HEK293 (cell line): ENCODE data around the gene LARGE1.

Experiments used
- CTCF ChIA-PET: fragments of 350-600 bp; formaldehyde crosslinking; extraction: SDS; loops from one replicate; lab custom pipeline; 2021; ENCODE audit warnings: antibody characterized with exemption; lab: Yijun Ruan, JAX
- POLR2A ChIA-PET: fragments of 300-600 bp; formaldehyde crosslinking; extraction: SDS; loops from one replicate; lab custom pipeline; 2020; ENCODE audit warnings: antibody characterized with exemption, inconsistent platforms; lab: Yijun Ruan, JAX
- H3K27ac ChIP-seq: fragments of 200-500 bp; sonication (Bioruptor generic); 2 replicates; pipeline ENCODE4 v1.5.1; 2014; ENCODE audit warnings: low read depth, low read length, control low read depth, inconsistent platforms; ENCODE audit errors: extremely low read depth
- H3K36me3 ChIP-seq, 2 experiments: fragments of 200-500 bp in 1 of 2; sonication (Bioruptor generic) in 1 of 2; 1 replicate in 1 of 2; 2 replicates in 1 of 2; pipeline ENCODE4 v1.5.1; 2014 to 2017; ENCODE audit warnings: inconsistent platforms in 2 of 2, low read length in 2 of 2; ENCODE audit not compliant: control insufficient read depth in 2 of 2, insufficient read depth in 1 of 2
- H3K4me1 ChIP-seq: fragments of 200-500 bp; sonication (Bioruptor generic); 2 replicates; pipeline ENCODE4 v1.5.1; 2014; ENCODE audit warnings: mild to moderate bottlenecking, low read length, inconsistent platforms; ENCODE audit not compliant: control insufficient read depth, insufficient read depth
- H3K4me3 ChIP-seq: 2 replicates; pipeline ENCODE4 v1.5.1; 2011; ENCODE audit warnings: low read depth, mild to moderate bottlenecking, control low read depth, low read length, moderate library complexity
- H3K9me3 ChIP-seq: fragments of 200-500 bp; sonication (Bioruptor generic); 2 replicates; pipeline ENCODE4 v1.5.1; 2014; ENCODE audit warnings: low read depth, low read length, inconsistent platforms; ENCODE audit not compliant: control insufficient read depth, insufficient read depth
- GLI4 ChIP-seq: fragments of 450-650 bp; formaldehyde crosslinking; IDR thresholded peaks from 2 replicates; pipeline ENCODE4 v1.5.1; 2016; ENCODE audit warnings: missing biosample characterization, missing genetic modification characterization
- GLIS1 ChIP-seq: fragments of 450-650 bp; formaldehyde crosslinking; IDR thresholded peaks from 2 replicates; pipeline ENCODE4 v1.5.1; 2016; ENCODE audit warnings: missing biosample characterization, missing genetic modification characterization
- GLIS2 ChIP-seq: fragments of 450-650 bp; formaldehyde crosslinking; IDR thresholded peaks from 2 replicates; pipeline ENCODE4 v1.5.1; 2016; ENCODE audit warnings: missing biosample characterization, missing genetic modification characterization
- KLF9 ChIP-seq: fragments of 450-650 bp; formaldehyde crosslinking; IDR thresholded peaks from 2 replicates; pipeline ENCODE4 v1.5.1; 2016; ENCODE audit warnings: missing biosample characterization, missing genetic modification characterization, low read depth
- PRDM1 ChIP-seq: fragments of 450-650 bp; formaldehyde crosslinking; IDR thresholded peaks from 2 replicates; pipeline ENCODE4; 2016; ENCODE audit warnings: missing biosample characterization, missing genetic modification characterization
- RBAK ChIP-seq: fragments of 450-650 bp; formaldehyde crosslinking; IDR thresholded peaks from 2 replicates; pipeline ENCODE4 v1.5.1; 2016; ENCODE audit warnings: missing biosample characterization, missing genetic modification characterization
- REPIN1 ChIP-seq: fragments of 450-650 bp; formaldehyde crosslinking; IDR thresholded peaks from 2 replicates; pipeline ENCODE4 v1.5.1; 2017; ENCODE audit warnings: missing biosample characterization, missing genetic modification characterization, low read depth
- SCRT1 ChIP-seq: fragments of 450-650 bp; formaldehyde crosslinking; IDR thresholded peaks from 2 replicates; pipeline ENCODE4 v1.5.1; 2016; ENCODE audit warnings: missing biosample characterization, missing genetic modification characterization, borderline replicate concordance
- TRIM28 ChIP-seq: IDR thresholded peaks from 2 replicates; pipeline ENCODE4 v1.6.1; 2011; ENCODE audit warnings: low read length, control low read depth, borderline replicate concordance
- ZBTB17 ChIP-seq: fragments of 450-650 bp; formaldehyde crosslinking; IDR thresholded peaks from 2 replicates; pipeline ENCODE4 v1.5.1; 2016; ENCODE audit warnings: missing biosample characterization, missing genetic modification characterization
- ZBTB48 ChIP-seq: fragments of 450-650 bp; formaldehyde crosslinking; IDR thresholded peaks from 2 replicates; pipeline ENCODE4 v1.5.1; 2016; ENCODE audit warnings: missing biosample characterization, missing genetic modification characterization
- ZFP37 ChIP-seq: fragments of 450-650 bp; formaldehyde crosslinking; IDR thresholded peaks from 2 replicates; pipeline ENCODE4 v1.5.1; 2016; ENCODE audit warnings: missing biosample characterization, missing genetic modification characterization
- ZIC2 ChIP-seq: fragments of 450-650 bp; formaldehyde crosslinking; IDR thresholded peaks from 2 replicates; pipeline ENCODE4 v1.5.1; 2016; ENCODE audit warnings: missing biosample characterization, missing genetic modification characterization
- ZNF146 ChIP-seq: fragments of 450-650 bp; formaldehyde crosslinking; IDR thresholded peaks from 2 replicates; pipeline ENCODE4 v1.5.1; 2016; ENCODE audit warnings: missing biosample characterization, missing genetic modification characterization
- ZNF19 ChIP-seq: fragments of 450-650 bp; formaldehyde crosslinking; IDR thresholded peaks from 2 replicates; pipeline ENCODE4; 2016; ENCODE audit warnings: missing biosample characterization, missing genetic modification characterization, low read depth
- ZNF2 ChIP-seq: fragments of 450-650 bp; formaldehyde crosslinking; IDR thresholded peaks from 2 replicates; pipeline ENCODE4 v1.5.1; 2016; ENCODE audit warnings: missing biosample characterization, missing genetic modification characterization
- ZNF214 ChIP-seq: fragments of 450-650 bp; formaldehyde crosslinking; IDR thresholded peaks from 2 replicates; pipeline ENCODE4 v1.5.1; 2017; ENCODE audit warnings: missing biosample characterization, mild to moderate bottlenecking, missing genetic modification characterization, borderline replicate concordance
- ZNF302 ChIP-seq: fragments of 450-650 bp; formaldehyde crosslinking; IDR thresholded peaks from 2 replicates; pipeline ENCODE4 v1.5.1; 2016; ENCODE audit warnings: missing biosample characterization, missing genetic modification characterization, low read depth
- ZNF366 ChIP-seq: fragments of 450-650 bp; formaldehyde crosslinking; conservative IDR thresholded peaks from 2 replicates; pipeline ENCODE4 v1.5.1; 2016; ENCODE audit warnings: missing biosample characterization, missing genetic modification characterization
- ZNF394 ChIP-seq: fragments of 450-650 bp; formaldehyde crosslinking; IDR thresholded peaks from 2 replicates; pipeline ENCODE4 v1.5.1; 2016; ENCODE audit warnings: missing biosample characterization, missing genetic modification characterization, mild to moderate bottlenecking, moderate library complexity, borderline replicate concordance
- ZNF501 ChIP-seq: fragments of 450-650 bp; formaldehyde crosslinking; IDR thresholded peaks from 2 replicates; pipeline ENCODE4 v1.5.1; 2016; ENCODE audit warnings: missing biosample characterization, missing genetic modification characterization
- ZNF654 ChIP-seq: fragments of 450-650 bp; formaldehyde crosslinking; IDR thresholded peaks from 2 replicates; pipeline ENCODE4 v1.5.1; 2016; ENCODE audit warnings: low read depth, missing biosample characterization, missing genetic modification characterization
- ZNF660 ChIP-seq: fragments of 450-650 bp; IDR thresholded peaks from 2 replicates; pipeline ENCODE4 v1.5.1; 2018; ENCODE audit warnings: missing biosample characterization, mild to moderate bottlenecking, missing genetic modification characterization
- ZNF707 ChIP-seq: fragments of 450-650 bp; formaldehyde crosslinking; IDR thresholded peaks from 2 replicates; pipeline ENCODE4 v1.5.1; 2016; ENCODE audit warnings: missing biosample characterization, missing genetic modification characterization
- ZNF777 ChIP-seq: fragments of 450-650 bp; formaldehyde crosslinking; IDR thresholded peaks from 2 replicates; pipeline ENCODE4 v1.5.1; 2017; ENCODE audit warnings: missing biosample characterization, missing genetic modification characterization, borderline replicate concordance
- ZNF830 ChIP-seq: fragments of 450-650 bp; IDR thresholded peaks from 2 replicates; pipeline ENCODE4 v1.5.0; 2018; ENCODE audit warnings: missing biosample characterization, missing genetic modification characterization, low read depth, mild to moderate bottlenecking, moderate library complexity
- ZXDB ChIP-seq: fragments of 450-650 bp; formaldehyde crosslinking; IDR thresholded peaks from 2 replicates; pipeline ENCODE4 v1.5.1; 2016; ENCODE audit warnings: missing biosample characterization, missing genetic modification characterization
- TF ChIP-seq, protein P1 (sequence below): fragments of 450-650 bp; formaldehyde crosslinking; IDR thresholded peaks from 2 replicates; pipeline ENCODE4 v1.5.1; 2016; ENCODE audit warnings: missing biosample characterization, missing genetic modification characterization
- TF ChIP-seq, protein P2 (sequence below): fragments of 450-650 bp; formaldehyde crosslinking; IDR thresholded peaks from 2 replicates; pipeline ENCODE4 v1.5.1; 2016; ENCODE audit warnings: missing biosample characterization, missing genetic modification characterization
- TF ChIP-seq, protein P3 (sequence below): fragments of 450-650 bp; formaldehyde crosslinking; IDR thresholded peaks from 2 replicates; pipeline ENCODE4 v1.5.1; 2016; ENCODE audit warnings: missing biosample characterization, missing genetic modification characterization
- TF ChIP-seq, protein P4 (sequence below): fragments of 450-650 bp; formaldehyde crosslinking; IDR thresholded peaks from 2 replicates; pipeline ENCODE4 v1.5.1; 2016; ENCODE audit warnings: missing biosample characterization, missing genetic modification characterization

The LARGE1 gene

DNA sequence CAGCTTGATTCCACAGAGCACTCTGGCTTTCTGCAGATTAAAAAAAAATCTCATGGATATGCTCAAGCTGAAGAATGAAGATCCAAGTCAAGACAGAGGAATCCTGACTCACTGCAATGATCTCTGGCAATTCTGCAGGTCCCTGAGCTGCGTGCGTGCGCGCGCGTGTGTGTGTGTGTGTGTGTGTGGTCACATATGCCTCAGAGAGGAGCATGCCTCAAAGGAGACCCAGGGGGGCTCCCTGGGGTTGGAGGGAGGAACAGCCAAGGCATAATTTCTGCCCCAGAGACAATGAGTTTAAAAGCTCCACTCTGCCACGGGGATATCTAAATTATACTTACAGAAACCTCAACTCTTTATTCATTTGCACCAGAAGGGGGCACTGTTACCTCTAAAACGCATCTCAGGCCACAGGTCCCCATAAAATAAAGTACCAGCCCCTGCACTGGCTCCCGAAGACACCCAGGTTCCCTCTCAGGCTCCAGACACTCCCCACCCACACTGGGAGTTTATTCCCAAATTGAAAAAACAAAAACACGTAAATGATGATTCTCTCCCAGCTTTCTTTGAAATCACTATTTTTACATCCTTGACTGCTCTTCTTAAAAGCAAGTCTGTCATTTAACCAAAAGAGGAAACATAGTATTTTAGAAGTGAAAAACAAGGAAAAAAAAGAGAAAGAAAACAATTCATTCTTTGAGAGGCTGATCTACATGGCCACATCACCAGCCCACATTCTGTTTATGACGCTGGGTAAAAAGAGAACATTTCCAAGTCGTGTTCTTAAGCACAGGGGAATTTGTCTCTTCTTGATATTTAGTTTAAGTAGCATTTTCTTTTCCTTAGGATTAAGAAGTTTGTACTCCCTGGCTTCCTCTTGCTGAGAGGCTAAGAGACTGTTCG lies 401.0 kb downstream of the LARGE1 start:
- Histone ChIP-seq H3K4me3 (no peak overlapping the region), H3K9me3 (no peaks in the 10 kb centered on the region), H3K4me1 (no peaks in the 10 kb centered on the region), H3K36me3 (no peaks in the 10 kb centered on the region), H3K27ac (no peak overlapping the region)
- ChIA-PET POLR2A (no interaction called here), CTCF (interaction anchor here (0.6 to 3.7 kb wide), 38 partner anchors 8 to 1482 kb away, joined by 3 to 28 read pairs (median 4); no protein-coding TSS in a partner anchor)
- no peak for TF ChIP-seq ZNF777
- no peak for TF ChIP-seq ZNF830 (tag by site-specific recombination)
- TF ChIP-seq TRIM28: no peak
- TF ChIP-seq GLI4 (tag by site-specific recombination): no peak
- TF ChIP-seq, protein P1, sequence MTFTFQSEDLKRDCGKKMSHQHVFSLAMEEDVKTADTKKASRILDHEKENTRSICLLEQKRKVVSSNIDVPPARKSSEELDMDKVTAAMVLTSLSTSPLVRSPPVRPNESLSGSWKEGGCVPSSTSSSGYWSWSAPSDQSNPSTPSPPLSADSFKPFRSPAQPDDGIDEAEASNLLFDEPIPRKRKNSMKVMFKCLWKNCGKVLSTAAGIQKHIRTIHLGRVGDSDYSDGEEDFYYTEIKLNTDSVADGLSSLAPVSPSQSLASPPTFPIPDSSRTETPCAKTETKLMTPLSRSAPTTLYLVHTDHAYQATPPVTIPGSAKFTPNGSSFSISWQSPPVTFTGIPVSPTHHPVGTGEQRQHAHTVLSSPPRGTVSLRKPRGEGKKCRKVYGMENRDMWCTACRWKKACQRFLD (tag by site-specific recombination): no peak
- no peak for TF ChIP-seq ZNF501
- no peak for TF ChIP-seq ZNF394 (tag by site-specific recombination)
- no peak for TF ChIP-seq ZFP37
- no peak for TF ChIP-seq RBAK
- no peak for TF ChIP-seq KLF9 (tag by site-specific recombination)
- no peak for TF ChIP-seq ZBTB17
- peak; percentile 40 for TF ChIP-seq GLIS1
- TF ChIP-seq, protein P2, sequence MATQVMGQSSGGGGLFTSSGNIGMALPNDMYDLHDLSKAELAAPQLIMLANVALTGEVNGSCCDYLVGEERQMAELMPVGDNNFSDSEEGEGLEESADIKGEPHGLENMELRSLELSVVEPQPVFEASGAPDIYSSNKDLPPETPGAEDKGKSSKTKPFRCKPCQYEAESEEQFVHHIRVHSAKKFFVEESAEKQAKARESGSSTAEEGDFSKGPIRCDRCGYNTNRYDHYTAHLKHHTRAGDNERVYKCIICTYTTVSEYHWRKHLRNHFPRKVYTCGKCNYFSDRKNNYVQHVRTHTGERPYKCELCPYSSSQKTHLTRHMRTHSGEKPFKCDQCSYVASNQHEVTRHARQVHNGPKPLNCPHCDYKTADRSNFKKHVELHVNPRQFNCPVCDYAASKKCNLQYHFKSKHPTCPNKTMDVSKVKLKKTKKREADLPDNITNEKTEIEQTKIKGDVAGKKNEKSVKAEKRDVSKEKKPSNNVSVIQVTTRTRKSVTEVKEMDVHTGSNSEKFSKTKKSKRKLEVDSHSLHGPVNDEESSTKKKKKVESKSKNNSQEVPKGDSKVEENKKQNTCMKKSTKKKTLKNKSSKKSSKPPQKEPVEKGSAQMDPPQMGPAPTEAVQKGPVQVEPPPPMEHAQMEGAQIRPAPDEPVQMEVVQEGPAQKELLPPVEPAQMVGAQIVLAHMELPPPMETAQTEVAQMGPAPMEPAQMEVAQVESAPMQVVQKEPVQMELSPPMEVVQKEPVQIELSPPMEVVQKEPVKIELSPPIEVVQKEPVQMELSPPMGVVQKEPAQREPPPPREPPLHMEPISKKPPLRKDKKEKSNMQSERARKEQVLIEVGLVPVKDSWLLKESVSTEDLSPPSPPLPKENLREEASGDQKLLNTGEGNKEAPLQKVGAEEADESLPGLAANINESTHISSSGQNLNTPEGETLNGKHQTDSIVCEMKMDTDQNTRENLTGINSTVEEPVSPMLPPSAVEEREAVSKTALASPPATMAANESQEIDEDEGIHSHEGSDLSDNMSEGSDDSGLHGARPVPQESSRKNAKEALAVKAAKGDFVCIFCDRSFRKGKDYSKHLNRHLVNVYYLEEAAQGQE (tag by site-specific recombination): no peak
- TF ChIP-seq, protein P3, sequence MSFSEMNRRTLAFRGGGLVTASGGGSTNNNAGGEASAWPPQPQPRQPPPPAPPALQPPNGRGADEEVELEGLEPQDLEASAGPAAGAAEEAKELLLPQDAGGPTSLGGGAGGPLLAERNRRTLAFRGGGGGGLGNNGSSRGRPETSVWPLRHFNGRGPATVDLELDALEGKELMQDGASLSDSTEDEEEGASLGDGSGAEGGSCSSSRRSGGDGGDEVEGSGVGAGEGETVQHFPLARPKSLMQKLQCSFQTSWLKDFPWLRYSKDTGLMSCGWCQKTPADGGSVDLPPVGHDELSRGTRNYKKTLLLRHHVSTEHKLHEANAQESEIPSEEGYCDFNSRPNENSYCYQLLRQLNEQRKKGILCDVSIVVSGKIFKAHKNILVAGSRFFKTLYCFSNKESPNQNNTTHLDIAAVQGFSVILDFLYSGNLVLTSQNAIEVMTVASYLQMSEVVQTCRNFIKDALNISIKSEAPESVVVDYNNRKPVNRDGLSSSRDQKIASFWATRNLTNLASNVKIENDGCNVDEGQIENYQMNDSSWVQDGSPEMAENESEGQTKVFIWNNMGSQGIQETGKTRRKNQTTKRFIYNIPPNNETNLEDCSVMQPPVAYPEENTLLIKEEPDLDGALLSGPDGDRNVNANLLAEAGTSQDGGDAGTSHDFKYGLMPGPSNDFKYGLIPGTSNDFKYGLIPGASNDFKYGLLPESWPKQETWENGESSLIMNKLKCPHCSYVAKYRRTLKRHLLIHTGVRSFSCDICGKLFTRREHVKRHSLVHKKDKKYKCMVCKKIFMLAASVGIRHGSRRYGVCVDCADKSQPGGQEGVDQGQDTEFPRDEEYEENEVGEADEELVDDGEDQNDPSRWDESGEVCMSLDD (tag by site-specific recombination): no peak
- peak; percentile 77 for TF ChIP-seq ZNF654 (tag by site-specific recombination)
- TF ChIP-seq SCRT1 (tag by site-specific recombination): 0 out of 2 replicates have a peak, but pooled peaks have one; percentile 39
- no peak for TF ChIP-seq ZNF366 (tag by site-specific recombination)
- TF ChIP-seq ZNF302 (tag by site-specific recombination): no peak
- no peak; the same call in 1 of the 2 replicates for TF ChIP-seq ZIC2 (tag by site-specific recombination)
- no peak for TF ChIP-seq ZNF19 (tag by site-specific recombination)
- no peak for TF ChIP-seq ZNF707
- TF ChIP-seq ZNF2 (tag by site-specific recombination): no peak
- no peak for TF ChIP-seq PRDM1 (tag by site-specific recombination)
- 0 out of 2 replicates have a peak, but pooled peaks have one; percentile 32 for TF ChIP-seq ZNF660 (tag by site-specific recombination)
- no peak for TF ChIP-seq ZNF214
- TF ChIP-seq, protein P4, sequence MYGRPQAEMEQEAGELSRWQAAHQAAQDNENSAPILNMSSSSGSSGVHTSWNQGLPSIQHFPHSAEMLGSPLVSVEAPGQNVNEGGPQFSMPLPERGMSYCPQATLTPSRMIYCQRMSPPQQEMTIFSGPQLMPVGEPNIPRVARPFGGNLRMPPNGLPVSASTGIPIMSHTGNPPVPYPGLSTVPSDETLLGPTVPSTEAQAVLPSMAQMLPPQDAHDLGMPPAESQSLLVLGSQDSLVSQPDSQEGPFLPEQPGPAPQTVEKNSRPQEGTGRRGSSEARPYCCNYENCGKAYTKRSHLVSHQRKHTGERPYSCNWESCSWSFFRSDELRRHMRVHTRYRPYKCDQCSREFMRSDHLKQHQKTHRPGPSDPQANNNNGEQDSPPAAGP (tag by site-specific recombination): no peak
- TF ChIP-seq GLIS2: no peak
- TF ChIP-seq REPIN1: no peak
- no peak for TF ChIP-seq ZNF146 (tag by site-specific recombination)
- TF ChIP-seq ZXDB (tag by site-specific recombination): no peak
- no peak for TF ChIP-seq ZBTB48 (tag by site-specific recombination)
